ENCODE measurements around the gene AFM.

- TF ChIP-seq CTCF (IDR thresholded peaks at IDR 0.05) (no peak), POLR2A (IDR thresholded peaks at IDR 0.05) (no peak)
Measured at GRCh38 chr4:73470728-73471127, 10.8 kb upstream of the AFM start.

Data from heart left ventricle (tissue), 13 donors.